Inferior parietal cortex (tissue), 1 donor: ENCODE results near the gene CHN2.

Experiments
- DNase-seq: peaks from one replicate; pipeline ENCODE4 v3.0.0-alpha.2; 2016; ENCODE audit errors: extremely low spot score

The CHN2 gene

DNA sequence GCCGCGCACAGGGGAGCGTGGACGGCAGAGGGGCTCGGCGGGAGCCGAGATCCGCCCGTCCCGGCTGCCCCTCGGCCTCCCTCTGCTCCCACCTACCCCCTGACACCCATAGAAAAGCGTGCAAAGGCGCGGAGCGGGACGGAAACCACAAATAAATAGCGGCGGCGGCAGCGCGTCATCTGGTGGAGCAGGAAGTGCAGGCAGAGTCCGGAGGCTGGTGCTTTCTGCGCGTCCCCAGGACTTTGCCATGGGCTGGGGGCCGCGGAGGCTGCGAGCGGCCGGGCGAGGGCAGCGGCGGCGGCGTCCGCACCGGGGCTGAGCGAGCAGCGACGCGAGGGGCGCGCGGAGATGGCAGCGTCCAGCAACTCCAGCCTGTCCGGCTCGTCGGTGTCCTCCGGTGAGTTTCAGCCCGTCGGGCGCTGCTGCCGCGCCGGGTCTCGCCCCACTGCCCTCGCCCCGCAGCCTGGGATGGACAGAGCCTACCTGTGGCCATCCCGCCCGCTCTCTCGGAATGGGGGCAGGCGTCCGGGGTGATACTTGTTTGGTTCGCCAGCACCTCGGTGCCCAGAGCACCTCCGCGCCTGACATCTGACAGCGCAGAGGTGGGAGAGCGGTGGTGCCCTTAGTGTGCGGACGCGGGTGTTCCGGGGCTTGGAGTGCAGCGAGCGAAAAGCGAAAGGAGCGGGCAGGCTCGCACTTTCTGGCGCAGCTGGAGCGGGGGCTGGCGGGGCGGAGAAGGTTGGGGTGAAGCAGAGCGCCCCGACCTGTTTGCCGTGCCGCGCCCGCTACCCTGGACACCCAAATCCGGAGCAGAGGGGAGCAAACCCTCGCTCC, at the start of gene CHN2:
Gene CHN2 (plus strand): TSS at position 182 of the 834 bp plus-strand sequence.
- peak; percentile 44 for DNase-seq

DNA sequence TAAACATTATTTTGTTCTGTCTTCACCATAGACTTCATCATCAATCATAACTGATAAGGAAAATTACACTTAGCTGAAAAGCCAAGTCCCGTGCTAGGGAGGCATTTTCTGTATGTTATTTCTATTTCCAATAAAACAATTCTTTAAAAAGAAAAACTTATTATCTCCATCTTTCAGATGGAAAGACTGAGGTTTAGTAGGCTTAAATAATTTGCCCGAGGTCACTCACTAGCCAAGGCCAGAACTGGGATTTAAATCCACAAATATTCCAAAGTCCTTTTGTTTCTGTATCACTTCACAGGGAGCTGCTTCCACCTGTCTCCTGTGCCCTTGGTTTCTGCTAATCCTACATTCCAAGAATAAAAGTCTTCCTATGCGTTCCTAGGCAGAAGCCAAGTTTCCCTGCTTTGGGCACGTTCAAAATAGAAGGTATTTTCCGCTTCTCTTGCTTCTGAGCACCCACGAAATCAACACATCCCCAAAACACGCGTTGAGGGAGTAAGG, 49.0 kb upstream of the CHN2 start:
- DNase-seq, result no peak

DNA sequence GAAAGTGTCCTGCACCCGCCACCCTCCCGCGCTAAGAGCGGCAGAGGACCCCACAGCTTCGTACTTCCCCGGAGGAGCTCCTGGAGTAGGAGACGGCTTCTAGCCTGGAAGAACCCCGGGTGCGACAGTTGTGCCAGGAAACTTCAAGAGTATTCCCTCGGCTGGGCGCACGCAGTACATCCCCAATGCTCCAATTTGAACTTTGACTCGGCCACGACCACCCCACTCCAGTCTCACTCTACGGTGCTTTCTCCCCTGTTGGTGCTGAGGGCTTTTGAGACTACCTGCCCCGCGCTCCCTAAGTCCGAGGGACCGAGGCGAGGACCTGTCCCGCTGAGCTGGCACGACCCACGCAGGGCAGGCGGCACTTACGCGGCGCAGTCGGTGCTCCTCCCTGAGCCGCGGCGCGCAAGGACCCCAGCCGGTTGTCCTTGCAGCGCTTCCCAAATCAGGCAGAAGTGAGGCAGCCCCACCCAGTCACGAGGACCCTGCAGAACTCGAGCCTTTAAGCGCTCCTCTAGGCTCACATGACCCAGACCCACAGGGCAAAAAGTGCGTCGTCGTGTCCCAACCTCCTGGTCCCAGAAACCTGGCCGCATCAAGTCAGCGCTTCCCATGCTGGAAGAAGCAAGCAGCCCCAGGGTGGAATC, 48.4 kb upstream of the CHN2 start, which contains the start of gene CPVL:
Gene CPVL (minus strand): TSS at position 481 of the 650 bp plus-strand sequence. CDS start 25,476 bp downstream, outside the sequence.
- DNase-seq, result no peak

DNA sequence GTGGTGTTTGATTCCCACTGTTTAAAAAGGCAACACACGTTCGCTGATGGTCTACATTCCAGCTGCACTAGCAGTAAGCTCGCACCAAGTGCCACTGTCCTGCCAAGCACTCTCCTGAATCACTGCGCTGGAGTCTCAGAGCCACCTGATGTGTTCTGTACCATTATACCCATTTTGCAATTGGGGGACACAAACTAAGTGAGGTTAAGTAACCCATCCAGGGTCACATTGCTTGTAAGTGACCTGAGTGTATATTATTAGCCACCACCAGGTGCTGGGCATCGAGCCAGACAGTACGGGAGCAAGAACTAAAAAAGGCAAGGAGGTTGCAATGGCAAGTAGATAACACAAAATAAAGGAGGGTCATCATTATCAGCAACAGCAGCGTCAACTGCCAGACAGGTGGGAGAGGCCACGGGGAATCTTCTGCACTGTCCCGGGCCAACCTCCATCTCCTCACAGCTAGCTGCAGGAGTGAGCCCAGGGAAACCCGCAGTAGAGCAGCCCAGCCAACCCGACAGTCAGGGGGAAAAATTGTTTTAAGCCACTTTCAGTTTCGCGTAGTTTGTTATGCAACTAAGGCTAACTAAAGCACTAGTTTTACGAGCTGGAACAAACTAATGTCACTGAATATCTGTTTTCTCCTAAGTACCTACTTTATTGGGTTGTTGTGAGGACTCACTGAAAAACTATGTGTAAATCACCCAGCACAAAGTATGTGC, 47.5 kb upstream of the CHN2 start:
- no peak for DNase-seq

DNA sequence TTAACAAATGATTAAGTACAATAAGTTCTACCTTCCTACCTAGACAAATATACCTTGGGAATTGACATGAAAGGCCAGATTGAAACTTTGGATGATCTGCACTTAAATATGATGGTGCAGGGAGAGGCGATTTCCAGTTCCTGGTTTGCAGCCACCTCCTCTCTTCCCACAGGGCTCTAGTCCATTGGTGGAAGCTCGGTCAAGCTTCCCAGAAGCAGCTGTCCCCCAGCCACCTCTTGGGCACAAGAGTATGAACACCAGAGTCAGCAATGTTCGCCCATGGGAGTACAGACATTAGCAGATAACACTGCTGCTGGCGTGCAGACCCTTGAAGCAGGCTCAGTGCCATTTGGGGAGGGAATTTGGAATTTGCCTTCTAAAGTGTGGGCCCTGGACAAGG, 46.8 kb upstream of the CHN2 start:
- DNase-seq, result no peak

DNA sequence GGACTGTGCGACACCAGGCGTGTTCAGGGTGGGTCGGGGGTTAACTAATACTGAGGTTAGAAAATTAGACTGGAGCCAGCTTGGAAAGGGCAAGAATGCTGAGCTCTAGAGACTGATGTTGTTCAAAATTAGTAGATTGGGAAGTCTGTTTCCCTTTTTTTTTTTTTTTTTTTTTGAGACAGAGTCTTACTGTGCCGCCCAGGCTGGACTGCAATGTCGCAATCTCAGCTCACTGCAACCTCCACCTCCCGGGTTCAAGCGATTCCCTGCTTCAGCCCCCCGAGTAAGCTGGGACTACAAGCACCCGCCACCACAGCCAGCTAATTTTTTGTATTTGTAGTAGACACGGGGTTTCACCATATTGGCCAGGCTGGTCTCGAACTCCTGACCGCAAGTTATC, 45.5 kb upstream of the CHN2 start:
- no peak for DNase-seq

DNA sequence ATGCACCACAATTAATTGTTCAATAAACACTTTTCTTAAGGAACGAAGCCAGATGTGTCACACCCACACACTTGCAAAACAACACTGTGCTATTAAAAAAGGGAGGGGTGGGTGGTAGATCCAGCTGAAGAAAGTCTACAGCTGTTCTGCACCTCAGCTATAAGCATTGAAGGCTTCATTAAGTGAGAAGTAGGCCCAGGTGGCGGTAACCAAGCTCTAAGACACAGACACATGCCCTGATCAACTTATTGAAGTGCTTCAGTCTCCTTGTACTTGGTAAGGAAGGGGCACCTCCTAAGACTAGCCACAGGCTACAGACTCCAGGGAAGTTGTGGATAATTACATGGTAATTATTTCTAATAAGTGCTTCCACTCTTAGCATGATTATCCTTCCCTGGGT, 43.7 kb upstream of the CHN2 start:
- DNase-seq, result no peak

DNA sequence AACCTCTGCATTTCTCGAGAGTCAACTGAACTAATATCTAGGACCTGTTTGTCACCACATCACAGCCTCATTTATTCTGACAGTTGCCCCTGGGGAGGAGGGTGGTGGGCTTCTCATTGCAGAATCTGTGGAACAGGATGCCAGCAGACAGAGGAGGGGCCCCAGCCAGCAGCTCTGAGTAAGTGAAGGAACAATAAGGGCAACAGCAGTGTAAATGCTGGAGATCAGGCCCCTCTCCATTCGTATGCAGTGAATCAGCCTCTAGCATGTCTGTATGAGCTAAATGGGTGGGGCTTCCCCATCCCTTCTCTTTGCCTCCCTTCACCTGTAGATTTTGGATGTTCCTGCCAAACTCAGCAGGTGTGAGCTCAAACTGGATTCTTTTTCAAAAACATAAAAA, 40.5 kb upstream of the CHN2 start:
- DNase-seq, result no peak

DNA sequence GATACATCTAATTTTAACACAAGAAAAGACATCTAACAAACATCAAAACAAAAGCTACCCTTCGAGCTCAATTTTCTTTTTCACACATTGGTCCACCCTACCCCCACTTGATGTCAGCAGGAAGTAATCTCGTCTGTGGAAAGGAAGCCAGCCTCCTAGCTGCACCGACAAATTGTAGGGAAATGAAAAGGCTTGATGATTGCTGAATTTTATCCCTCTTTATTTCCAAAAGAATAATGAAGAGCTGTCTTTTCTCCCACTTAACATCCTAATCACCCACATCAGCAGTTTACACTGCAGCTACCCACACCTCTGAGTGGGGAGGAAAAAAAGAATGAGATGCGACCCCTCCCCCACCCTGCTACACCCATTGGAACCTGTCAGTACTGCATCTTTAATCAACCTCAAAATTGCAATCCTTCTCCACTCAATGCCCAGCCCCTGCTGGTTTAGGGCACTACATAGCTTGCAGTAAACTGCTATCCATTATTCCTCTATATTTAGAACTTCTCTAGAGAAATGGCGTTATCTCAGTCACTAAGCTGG, 37.6 kb upstream of the CHN2 start:
- DNase-seq, result no peak

DNA sequence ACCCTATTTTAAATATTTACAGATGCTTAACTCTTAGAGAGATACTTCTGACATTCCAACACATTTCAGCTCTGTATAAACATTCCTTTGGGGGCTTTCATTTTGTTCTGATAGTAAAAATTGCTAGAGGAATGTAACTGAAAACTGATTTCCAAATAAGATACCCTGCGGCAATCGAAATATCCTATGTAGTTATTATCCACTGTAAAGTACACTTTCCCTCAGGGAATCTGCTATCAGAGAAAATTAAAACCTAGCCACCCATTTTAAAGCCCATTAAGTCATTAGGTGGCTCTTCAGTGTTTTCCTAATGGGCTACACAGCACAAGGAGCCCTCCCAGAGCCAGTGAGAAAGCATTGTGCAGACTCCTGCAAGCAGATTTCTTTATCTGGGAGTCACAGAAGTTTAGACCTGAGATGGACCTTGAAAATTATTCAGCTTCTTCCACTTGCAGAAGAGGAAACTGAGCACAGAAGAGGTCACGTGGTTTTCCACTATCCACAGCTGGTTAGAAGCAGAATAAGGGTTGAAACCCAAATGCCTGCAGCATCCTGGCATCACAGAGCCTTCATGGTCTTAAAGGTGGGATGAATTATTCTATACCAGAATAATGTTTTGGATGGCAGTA, 35.7 kb upstream of the CHN2 start:
- no peak for DNase-seq

DNA sequence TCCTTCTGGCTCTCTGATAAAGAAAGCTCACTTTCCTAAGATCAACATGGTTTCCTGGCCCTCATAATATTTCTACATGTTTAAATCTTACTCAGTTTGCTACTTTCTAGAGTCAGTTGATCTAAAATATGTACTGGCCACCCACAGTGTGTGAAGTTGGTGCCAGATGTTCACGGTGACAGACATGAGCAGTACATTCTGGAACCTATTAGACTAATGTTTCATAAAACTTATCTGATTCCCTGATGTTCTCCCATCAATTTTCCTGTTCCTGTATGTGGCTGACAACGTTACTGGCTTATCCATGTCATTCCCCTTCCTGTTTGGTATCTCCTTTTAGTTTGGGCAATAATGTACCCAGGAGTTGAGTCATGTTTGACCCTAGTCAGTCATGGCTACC, 34.5 kb upstream of the CHN2 start:
- DNase-seq, result no peak

DNA sequence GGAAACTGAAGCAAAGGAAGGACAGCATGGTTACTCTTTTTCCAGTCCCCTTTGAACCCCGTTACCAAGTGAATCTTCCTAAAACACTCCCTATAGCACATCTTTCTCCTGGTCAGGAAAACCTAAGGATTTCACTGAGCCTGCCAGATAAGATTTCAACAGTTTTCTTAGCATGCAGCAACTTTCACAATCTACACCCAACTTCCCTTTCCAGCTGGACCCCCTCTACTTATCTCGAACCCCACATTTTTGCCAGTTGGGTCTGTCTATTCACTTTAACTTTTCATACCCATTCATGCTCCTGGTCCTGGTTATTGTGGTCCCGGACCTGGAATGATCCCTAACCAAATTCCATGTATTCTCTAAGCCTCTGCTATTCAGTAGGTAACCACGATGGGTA, 33.3 kb upstream of the CHN2 start:
- DNase-seq, result no peak

DNA sequence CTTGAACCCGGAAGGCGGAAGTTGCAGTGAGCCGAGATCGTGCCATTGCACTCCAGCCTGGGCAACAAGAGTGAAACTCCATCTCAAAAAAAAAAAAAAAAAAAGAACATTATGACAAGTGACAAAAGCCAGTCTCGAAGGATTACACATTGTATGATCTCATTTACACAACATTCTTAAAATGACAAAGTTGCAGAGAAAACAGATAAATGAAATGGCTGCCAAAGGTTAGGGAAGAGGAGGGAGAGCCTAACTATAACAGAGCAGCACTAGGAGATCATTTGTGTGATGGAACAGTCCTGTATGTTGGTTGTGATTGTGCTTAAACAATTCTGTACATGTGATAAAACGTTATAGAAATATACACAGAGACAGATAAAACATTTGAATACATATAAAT, 32.0 kb upstream of the CHN2 start:
- no peak for DNase-seq

DNA sequence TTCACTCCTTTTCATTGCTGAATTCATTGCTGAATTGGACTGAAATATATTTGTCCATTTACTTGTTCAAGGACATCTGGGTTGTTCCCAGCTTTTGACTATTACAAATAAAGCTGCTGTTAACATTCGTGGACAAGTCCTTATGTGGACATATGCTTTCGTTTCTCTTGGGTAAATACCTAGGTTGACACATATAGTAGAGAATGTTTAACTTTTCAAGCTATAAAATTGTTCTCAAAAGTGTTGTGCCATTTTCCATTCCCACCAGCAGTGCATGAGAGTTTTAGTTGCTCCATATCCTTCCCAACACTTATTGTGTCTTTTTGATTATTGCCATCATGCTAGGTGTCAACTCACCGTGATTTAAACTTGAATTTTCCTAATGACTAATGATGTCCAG, 30.7 kb upstream of the CHN2 start:
- DNase-seq, result no peak

DNA sequence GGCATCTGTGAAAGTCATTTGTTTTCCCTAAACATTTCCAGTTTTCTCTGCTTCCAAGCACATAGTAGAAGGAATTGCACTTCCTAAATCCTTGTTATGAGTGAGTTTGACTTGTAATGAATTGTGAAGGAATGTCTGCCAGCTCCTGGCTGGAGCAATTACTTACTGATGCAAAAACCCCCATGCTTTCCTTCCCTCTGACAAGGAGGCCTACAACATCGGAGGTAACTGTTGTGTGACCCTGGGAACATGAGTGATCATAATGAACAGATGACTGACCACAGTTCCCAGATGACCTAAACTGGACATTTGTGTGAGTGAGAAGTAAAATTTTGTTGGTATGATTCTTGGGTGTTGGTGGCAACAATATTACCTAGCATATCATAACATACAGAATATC, 26.9 kb upstream of the CHN2 start:
- DNase-seq, result no peak

DNA sequence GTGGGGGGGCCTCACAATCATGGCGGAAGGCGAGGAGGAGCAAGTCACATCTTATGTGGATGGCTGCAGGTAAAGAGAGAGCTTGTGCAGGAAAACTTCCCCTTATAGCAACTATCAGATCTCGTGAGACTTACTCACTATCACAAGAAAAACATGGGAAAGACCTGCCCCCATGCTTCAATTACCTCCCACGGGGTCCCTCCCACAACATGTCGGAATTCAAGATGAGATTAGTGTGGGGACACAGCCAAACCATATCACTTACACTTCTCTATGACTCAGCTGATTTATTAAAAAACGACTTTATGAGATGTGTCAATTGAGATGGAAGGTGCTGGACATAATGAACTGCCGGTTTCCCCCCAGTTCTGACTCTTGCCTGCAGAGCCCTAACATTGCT, 23.8 kb upstream of the CHN2 start:
- no peak for DNase-seq

DNA sequence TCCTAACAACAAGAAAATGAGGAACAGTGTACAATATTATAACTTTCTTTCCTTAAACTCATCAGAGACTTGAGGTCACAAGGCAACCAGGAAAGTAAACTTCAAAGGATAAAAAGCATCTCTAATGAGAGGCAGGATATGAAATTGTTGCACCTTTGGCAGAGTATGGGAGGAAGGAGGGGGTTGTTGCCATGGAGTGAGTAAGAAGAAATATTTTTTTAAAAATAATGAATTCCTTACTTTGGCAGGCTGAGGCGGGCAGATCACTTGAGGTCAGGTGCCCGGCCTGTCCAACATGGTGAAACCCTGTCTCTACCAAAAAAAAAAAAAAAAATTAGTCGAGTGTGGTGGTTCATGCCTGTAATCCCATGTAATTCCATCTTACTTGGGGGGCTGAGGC, 21.1 kb upstream of the CHN2 start:
- DNase-seq, result no peak

DNA sequence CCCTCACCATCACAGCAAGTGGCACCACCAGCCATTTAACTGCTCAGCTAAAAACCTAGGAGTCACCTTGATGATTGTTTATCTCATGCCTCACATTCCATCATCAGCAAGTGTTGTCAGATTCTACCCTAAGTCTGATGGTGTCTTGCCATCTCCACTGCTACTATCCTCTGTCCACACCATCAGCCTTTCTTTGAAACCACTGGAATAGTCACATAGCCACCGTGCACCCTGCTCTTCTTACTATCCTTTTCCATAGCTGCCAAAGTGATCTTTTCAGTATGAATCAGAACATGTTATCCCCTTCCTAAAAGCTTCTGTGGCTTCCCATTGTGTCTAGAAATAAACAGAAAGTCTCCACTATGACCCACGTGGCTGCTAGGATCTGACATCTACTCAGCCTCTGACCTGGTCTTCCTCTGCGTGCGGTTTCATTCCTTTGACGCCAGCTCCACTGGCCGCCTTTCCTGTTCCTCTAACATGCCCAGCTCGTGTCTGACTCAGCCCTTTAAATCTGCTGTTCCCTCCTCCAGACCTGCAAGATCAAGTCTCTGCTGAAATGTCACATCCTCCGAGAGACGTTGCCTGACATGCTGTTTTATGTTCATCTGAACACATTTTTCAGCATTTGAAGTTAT, 16.5 kb upstream of the CHN2 start:
- no peak for DNase-seq

DNA sequence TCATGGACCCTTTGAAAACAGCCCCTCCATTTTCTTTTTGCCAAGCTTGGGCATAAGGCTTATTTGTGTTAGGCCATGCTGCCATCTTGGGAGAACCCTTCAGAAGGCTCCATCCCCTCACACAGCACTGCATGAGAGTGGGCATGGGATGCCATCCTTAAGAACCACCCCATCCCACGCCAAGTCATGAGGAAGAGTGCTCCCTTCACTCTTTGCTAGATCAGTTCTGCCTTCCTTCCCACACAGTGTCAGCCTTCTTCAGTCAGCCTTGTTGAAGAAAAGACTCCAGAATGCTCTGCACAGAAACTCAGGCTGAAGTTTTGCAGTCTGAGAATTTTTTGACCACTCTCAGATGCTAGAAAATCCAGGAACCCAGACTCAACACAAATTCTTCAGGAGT, 15.5 kb upstream of the CHN2 start:
- no peak for DNase-seq

DNA sequence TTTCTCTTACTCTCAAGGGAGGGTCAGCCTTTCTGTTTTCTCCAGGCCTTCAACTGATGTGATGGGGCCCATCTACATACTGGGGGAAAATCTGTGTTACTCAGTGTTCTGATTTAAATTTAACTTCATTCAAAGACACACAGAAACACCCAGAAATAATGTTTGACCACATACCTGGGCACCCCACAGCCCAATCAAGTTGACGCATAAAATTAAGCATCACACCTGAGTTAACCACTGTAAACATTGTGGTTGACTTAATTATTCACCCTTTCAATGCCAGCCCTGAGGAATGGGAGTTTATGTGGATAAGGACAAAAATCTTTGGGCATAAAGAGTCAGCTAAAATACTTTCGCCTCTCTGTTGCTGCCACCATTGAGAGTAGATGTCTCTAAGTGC, 10.0 kb upstream of the CHN2 start:
- DNase-seq, result no peak

DNA sequence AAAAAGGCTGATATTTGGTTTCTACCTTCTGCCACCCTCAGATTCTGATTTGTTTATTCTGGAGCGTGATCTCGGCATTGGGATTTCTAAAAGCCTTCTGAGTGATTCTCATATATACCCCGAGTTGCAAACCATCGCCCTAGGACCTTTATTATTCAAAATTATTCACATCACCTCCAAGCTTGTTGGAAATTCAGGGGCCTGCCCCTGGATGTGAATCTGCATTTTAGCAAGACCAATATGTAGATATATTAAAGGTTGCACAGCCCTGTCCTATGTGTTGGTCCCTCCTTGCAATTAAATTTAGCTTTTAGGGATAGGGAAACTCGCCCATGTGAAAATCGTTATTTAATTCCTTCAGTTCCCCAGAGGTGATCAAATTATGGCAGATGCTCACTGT, 9.0 kb upstream of the CHN2 start:
- DNase-seq, result no peak
